ENCODE measurements around the gene IGLL1.

DNA sequence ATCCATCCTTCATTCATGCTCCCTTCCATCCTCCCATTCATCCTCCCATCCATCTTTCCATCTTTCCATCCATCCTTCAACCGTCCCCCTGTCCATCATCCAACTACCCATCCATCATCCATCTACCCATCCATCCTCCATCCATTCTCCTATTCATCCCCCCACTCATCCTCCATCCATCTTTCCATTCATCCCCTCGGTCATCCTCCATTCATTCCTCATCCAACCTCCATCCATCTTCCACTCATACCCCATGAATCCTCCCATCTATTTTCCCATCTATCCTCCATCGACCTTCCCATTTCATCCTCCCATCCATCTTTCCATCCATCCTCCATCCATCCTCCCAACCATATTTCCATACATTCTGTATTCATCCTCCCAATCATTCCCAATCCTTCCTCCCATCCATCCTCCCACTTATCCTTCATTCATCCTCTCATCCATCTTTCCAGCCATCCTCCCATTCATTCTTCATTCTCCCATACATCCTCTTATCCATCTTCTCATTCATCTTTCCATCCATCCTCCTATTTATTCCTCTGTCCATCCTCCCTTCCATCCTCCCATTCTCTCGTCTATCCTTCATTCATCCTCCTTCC, 29.9 kb downstream of the IGLL1 start:
- TF ChIP-seq EZH2phosphoT487 (conservative IDR thresholded peaks at IDR 0.05; ENCODE audit: low read length) = no peak
- TF ChIP-seq, protein P1, sequence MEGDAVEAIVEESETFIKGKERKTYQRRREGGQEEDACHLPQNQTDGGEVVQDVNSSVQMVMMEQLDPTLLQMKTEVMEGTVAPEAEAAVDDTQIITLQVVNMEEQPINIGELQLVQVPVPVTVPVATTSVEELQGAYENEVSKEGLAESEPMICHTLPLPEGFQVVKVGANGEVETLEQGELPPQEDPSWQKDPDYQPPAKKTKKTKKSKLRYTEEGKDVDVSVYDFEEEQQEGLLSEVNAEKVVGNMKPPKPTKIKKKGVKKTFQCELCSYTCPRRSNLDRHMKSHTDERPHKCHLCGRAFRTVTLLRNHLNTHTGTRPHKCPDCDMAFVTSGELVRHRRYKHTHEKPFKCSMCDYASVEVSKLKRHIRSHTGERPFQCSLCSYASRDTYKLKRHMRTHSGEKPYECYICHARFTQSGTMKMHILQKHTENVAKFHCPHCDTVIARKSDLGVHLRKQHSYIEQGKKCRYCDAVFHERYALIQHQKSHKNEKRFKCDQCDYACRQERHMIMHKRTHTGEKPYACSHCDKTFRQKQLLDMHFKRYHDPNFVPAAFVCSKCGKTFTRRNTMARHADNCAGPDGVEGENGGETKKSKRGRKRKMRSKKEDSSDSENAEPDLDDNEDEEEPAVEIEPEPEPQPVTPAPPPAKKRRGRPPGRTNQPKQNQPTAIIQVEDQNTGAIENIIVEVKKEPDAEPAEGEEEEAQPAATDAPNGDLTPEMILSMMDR (IDR thresholded peaks at IDR 0.05; ENCODE audit: insufficient read depth, low read length, poor library complexity, severe bottlenecking) = no peak
